GM18505 (cell line): ENCODE measurements around the gene PDE10A.
"Not testable (repeated sequence)": the region's sequence is repeated elsewhere in the genome, so short reads cannot be mapped to it uniquely, and the experiment has no call there.

Experiments
- ATAC-seq: cut with Tn5 transposase; IDR thresholded peaks from one replicate; pipeline ENCODE4 v1.9.1; 2021; ENCODE audit not compliant: unreplicated experiment
- POLR2A ChIP-seq: IDR thresholded peaks from 4 replicates; pipeline ENCODE4 v1.6.1; 2011; ENCODE audit warnings: borderline replicate concordance; ENCODE audit not compliant: insufficient read depth, insufficient read length; ENCODE audit errors: extremely low read depth

Gene PDE10A

GRCh38 chr6:165566088-165566828 is 96.8 kb downstream of the PDE10A start:
- ATAC-seq = no peak
- no peak for TF ChIP-seq POLR2A

- no peak for ATAC-seq
- no peak for TF ChIP-seq POLR2A
Measured at GRCh38 chr6:165562421-165563090, 100.5 kb downstream of the PDE10A start.

GRCh38 chr6:165559632-165560031 is 103.4 kb downstream of the PDE10A start:
- no peak for TF ChIP-seq POLR2A
- no peak for ATAC-seq

- not testable (repeated sequence) for ATAC-seq
Measured at GRCh38 chr6:165558097-165558496, 104.9 kb downstream of the PDE10A start.

GRCh38 chr6:165557674-165558073 is 105.4 kb downstream of the PDE10A start:
- no peak for ATAC-seq
- no peak for TF ChIP-seq POLR2A

- no peak for ATAC-seq
- TF ChIP-seq POLR2A = no peak
Measured at GRCh38 chr6:165556116-165556843, 106.8 kb downstream of the PDE10A start.

GRCh38 chr6:165554644-165555043 is 108.4 kb downstream of the PDE10A start:
- ATAC-seq = not testable (repeated sequence)

GRCh38 chr6:165552248-165552736 is 110.7 kb downstream of the PDE10A start:
- ATAC-seq = no peak
- TF ChIP-seq POLR2A = no peak

GRCh38 chr6:165551828-165552227 is 111.2 kb downstream of the PDE10A start:
- no peak for ATAC-seq
- TF ChIP-seq POLR2A = no peak

- no peak for TF ChIP-seq POLR2A
- no peak for ATAC-seq
Measured at GRCh38 chr6:165548450-165548849, 114.6 kb downstream of the PDE10A start.

- no peak for ATAC-seq
- no peak for TF ChIP-seq POLR2A
Measured at GRCh38 chr6:165545806-165546205, 117.2 kb downstream of the PDE10A start.

- TF ChIP-seq POLR2A = no peak
- no peak for ATAC-seq
Measured at GRCh38 chr6:165543781-165544180, 119.3 kb downstream of the PDE10A start.

GRCh38 chr6:165536911-165537310 is 126.1 kb downstream of the PDE10A start:
- ATAC-seq = no peak
- TF ChIP-seq POLR2A = no peak

- no peak for TF ChIP-seq POLR2A
- no peak for ATAC-seq
Measured at GRCh38 chr6:165519316-165519715, 143.7 kb downstream of the PDE10A start.
